GM12801 (cell line): ENCODE measurements around the gene CLSTN2.

Source experiments
- TF ChIP-seq, protein P1 (sequence below): IDR thresholded peaks from one replicate; pipeline ENCODE4 v1.5.1; 2011; ENCODE audit warnings: control low read depth; ENCODE audit not compliant: insufficient read length; ENCODE audit errors: extremely low read depth

The CLSTN2 gene

DNA sequence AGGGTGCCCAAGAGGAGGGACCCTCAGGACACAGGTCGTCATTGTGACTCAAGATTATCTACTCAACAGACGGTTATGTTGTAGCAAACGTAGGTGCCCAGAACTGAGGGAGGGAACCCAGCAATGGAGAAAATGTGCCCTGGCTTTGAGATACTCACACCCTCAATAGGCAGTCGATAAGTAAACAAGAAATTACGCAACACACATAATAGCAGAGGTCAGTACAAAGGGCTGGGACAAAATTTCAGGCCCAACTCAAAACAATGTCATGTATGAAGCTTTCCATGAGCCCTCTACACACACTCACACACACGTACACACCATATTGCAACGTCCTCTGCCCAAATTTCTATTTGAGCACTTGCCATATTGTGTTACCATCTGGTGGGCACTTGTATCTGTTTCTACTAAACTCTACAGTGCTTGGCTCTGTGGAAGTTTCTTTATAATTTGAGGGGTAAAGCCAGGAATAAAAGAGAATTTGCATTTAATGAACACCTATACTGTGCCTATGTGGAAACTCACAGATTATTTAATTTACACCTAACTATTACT, 628.3 kb downstream of the CLSTN2 start:
- TF ChIP-seq, protein P1, sequence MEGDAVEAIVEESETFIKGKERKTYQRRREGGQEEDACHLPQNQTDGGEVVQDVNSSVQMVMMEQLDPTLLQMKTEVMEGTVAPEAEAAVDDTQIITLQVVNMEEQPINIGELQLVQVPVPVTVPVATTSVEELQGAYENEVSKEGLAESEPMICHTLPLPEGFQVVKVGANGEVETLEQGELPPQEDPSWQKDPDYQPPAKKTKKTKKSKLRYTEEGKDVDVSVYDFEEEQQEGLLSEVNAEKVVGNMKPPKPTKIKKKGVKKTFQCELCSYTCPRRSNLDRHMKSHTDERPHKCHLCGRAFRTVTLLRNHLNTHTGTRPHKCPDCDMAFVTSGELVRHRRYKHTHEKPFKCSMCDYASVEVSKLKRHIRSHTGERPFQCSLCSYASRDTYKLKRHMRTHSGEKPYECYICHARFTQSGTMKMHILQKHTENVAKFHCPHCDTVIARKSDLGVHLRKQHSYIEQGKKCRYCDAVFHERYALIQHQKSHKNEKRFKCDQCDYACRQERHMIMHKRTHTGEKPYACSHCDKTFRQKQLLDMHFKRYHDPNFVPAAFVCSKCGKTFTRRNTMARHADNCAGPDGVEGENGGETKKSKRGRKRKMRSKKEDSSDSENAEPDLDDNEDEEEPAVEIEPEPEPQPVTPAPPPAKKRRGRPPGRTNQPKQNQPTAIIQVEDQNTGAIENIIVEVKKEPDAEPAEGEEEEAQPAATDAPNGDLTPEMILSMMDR = no peak

DNA sequence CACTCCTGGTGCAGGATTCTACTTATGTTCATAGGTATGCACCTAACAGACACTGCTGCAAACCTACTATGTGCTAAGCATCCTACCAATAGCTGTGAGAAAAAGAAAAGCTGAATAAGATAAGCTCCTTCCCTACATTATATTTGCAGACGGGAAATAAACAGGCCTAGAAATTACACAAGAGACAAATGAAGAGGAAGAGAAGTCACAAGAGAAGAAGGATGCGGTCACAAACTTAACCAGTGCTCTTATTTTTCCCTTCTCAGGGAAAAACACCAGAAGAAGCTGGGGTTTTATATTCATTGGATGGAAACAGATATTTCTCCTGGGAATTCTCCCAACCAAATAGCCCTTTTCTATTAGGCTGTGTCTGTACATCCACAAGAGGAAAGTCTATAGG, 633.1 kb downstream of the CLSTN2 start:
- TF ChIP-seq, protein P1 = no peak

DNA sequence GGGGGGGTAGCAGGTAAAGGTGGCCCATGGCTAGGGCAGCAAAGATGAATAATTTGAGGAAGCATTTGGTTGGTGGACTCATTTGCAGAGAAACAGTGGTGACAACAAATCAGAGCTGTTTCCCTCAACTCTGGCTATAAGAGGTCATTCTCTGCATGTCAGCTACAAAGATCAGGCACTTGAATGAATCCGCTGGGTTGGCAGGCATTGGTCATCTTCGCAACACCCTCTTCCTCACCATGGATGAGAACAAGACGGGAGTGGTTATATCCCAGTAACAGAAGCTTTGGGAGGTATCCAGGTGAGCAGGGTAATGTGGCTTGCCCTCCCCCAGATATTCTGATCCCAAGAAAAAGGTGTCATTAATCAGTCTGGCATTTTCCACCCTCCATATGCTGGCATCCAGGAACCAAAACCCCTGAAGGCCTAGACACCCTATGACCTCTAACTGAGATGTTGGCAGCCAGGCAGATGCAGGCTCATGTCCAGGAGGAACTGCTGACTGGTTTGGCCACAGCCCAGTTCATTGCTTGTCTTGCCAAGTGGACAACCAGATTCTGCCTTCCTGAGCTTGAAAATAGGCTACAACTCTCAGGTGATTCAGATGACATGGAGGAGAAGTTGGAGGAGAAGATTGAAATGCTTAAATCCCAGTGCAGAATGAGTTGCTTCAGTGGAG, 634.0 kb downstream of the CLSTN2 start:
- TF ChIP-seq, protein P1 = no peak

DNA sequence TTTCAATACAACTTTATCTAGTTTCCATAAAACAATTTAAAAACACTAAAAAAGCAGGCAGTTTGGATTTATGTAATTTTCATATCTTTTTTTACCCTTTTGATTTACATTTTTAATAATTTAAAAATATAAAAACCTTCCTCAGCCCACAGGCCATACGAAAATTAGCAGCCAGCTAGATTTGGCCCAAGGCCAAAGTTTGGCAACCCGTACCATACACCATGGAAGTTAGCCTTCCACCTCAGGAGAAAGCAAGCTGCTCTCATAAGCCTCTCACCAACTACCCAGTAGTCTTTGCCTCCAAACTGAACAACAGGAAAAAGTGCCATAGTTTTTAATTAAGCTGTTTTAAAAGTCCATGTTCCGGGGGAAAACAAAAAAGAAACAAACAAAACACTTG, 635.6 kb downstream of the CLSTN2 start:
- TF ChIP-seq, protein P1 = no peak

DNA sequence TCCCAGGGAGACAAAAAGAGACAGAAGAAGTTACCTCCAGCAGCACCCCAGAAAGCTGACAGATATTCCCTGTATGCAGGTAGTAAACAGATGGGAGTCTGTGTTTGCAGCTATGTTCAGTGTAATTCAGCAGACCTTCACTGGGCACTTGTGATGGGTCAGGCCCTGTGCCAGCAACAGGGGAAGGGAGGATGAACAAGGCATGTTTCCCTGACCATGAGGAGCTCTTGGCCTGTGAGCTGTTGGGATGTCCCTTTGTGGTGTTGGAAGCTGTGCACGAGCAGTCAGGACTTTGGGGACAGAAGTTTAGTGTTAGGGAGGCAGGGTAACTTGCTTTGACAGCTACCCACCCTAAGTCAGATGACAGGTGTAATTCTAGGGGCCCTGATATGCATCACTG, 636.9 kb downstream of the CLSTN2 start:
- TF ChIP-seq, protein P1 = no peak

DNA sequence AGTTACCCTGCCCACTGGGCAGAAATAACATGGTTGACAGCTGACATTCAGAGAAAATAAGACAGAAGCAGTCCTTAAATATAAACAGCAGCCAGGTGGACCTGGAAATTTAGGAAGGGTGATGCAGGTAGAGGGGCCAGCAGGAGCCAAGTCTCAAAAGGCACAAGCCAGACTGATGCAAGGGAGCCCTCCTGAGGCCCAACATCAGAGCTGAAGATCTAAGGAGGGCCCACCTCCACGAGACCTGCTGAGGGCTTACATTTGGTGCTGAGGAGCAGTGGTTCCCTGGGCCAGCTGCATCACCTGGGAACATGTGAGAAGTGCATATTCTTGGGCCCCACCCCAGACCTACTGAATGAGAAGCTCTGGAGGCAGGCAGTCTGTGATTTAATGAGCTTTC, 637.3 kb downstream of the CLSTN2 start:
- TF ChIP-seq, protein P1 = no peak

DNA sequence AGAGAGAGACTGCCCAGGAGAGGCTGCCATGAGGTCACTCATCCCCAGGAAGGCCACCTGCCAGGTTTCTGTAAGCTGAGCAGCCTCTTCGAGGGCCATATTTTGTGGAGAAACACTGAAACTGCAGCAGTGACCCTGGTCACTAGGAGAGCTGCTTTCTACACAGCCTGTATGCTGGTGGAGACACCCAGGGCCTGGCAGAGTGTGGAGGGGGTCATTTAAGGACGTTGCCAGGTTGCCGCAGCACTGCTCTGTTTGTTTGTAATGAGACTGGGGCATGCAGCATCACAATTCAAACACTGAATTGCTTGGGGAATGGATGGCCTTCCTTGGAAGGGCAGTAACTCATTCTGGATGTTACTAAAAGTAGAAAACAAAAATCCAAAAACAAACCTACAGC, 638.0 kb downstream of the CLSTN2 start:
- TF ChIP-seq, protein P1 = no peak

DNA sequence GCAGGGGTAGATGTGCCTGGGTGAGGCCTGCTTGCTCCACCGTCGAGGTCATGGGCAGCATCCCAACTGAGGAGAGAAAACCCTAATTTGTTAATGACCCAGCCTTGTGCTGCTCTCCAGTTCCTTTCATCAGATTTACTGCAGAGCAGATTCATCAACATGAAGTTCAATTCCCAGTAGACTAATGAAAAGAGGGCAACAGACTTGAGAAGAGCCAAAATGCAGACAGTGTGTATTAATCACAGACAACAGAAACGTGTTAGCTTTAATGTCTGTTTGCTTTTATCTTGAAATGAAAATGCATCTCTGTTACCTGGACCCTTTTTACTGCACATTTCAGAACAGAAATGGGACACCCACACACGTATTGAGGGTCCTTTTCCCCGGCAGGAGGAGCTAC, 639.4 kb downstream of the CLSTN2 start:
- TF ChIP-seq, protein P1 = no peak
